NCI-H526 (cell line): ENCODE measurements around the gene COG4.

Experiments used
- DNase-seq, 2 experiments: peaks; one replicate each; lab custom pipeline; 2025; lab: John Stamatoyannopoulos, UW

The COG4 gene

DNA sequence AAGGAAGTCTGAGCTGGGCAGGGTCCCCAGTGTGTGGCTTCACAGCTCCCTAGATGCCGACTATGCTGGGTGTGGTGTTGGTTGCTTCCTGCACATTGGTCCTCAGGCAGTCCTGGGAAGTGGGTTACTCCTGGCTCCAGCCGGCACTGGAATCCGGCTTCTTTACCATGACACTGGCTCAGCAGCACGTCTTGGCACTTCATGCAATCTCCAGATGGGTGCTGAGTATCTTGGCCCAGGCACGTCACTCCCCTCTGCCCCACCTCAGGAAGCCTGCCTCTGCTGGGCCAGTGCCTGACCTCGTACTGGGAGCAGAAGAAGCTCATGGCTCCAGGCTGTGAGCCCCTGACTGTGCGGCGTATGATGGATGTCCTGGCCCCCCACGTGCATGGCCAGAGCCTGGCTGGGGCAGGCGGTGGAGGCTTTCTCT, 44.4 kb downstream of the COG4 start:
- DNase-seq, result no peak

DNA sequence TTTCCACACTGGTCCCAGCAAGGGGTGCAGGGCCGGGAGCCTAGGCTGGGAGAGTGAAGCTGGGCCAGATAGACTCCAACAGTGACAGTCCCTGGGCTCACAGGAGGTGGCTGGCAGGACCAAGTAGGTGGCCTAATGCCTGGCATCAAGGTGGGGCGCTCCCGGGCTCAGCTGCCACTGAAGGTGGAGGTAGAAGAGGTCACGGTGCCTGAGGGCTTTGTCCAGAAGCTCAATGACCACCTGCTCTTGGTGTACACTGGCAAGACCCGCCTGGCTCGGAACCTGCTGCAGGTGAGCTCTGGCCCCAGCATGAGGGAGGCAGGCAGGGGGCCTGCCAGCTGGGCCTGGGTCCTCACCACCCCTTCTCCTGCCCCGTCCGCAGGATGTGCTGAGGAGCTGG, 45.2 kb downstream of the COG4 start:
- DNase-seq, result no peak

DNA sequence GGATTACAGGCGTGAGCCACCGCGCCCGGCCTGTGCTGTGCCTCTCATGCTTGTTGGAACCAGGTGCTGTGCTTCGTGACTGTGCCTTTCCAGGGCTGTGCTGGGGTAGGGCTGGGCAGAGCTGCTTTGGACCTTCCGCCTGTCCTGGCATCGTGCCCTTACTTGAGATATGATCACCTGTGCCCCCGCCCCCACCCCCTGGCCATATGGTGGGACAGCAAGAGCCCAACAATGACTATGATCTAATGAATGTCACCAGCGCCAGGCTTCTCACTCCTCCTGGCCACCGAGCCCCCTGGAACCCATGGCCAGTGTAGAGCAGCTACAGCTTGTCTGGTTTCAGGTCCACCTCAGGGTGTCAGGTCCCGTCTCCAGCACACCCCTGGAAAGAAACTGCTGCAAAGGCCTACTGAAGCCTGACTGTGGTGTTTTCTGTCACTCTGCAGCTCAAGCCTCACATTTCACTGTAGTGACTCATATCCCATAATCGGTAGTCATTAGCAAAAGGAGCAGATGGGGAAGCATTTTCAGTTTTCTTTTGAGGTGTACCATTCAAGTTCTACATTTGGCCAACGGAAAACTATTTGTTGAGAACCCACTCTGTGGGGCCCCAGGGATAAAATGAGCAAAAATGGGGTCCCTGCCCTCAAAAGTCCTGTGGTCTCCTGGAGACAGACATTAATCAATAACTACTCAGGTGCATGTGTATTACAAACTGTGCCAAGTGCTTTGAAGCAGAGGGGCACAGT, 46.9 kb downstream of the COG4 start:
- DNase-seq, result no peak

DNA sequence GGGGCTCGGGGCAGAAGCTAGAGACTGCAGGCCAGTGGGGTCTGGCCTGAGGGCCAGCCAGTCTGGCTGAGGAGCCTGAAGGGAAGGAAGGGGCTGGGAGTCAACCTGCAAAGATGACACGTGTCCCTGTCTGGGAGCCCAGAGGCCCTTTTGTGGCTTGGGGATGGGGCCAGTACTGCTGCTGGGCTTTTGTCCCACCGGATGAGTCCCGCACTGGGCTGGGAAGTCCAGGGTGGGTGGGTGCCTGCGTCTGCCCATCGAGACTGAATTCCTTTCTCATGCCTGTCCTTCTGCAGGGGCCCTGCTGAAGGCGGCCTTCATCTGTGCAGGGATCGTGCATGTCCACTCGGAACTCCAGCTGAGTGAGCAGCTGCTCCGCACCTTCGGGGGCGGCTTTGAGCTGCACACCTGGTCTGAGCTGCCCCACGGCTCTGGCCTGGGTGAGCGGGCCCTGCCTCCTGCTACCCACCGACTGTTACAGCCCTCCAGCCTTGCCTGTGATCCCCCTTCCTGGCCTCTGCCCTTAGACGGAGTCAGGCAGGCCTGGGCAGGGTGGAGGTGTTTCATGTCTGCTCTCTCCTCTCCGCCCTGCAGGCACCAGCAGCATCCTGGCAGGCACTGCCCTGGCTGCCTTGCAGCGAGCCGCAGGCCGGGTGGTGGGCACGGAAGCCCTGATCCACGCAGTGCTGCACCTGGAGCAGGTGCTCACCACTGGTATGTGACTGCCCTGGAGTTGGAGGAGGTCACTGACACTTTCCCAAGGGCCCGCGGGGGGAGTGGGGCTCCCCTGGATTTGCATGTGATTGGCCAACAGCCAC, 48.1 kb downstream of the COG4 start:
- DNase-seq, result no peak

DNA sequence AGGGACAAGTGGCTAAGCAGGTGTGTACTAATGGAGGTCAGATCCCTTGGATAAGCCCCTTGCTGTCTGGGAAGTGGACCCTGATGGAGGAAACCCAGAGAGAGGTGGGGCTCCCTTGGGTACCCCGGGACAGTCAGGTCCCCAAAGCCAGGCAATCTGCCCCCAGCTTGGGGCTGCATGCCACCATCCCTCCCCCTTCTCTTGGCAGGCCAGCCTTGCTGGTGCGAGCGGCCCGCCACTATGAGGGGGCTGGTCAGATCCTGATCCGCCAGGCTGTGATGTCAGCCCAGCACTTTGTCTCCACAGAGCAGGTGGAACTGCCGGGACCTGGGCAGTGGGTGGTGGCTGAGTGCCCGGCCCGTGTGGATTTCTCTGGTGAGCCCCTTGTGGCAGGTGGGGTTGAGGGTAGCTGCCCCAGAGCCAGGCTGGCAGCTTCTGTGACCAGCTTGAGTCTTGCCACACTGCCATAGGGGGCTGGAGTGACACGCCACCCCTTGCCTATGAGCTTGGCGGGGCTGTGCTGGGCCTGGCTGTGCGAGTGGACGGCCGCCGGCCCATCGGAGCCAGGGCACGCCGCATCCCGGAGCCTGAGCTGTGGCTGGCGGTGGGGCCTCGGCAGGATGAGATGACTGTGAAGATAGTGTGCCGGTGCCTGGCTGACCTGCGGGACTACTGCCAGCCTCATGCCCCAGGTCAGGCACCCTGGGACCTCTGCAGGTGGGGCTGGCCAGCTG, 48.9 kb downstream of the COG4 start:
- no peak for DNase-seq

DNA sequence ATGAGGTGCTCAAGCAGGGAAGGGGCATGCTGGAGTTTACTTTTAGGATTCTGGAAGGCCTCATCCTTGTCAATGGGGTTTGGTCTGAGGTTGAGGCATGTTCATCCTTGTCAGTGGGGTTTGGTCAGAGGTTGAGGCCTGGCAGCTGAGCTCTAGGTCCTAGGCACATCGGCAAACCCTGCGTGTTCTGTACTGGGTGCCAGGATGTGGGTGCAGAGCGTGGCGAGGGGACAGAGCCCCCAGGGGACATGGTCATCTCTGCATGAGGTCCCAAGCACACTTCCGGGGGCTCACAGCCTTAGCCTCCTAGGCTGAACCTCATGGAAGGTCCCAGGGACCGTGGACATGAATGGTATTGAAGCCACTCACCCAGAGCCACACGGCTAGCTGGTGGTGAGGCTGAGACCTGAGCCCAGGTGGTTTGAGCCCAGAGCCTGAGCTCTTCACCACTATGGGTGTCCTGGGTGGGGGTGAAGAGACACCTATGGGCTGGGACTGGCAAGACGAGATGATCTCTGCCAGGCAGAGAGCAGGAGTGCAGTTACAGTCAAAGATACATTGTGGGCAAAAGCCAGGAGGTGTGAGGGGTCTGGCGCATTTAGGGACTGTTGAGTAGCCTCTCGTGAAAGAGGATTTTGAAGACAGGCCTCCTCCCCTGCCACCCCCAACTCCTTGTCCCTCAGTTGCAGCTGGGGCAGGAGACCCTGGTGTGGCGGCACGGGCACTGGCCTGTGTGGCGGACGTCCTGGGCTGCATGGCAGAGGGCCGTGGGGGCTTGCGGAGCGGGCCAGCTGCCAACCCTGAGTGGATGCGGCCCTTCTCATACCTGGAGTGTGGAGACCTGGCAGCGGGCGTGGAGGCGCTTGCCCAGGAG, 49.7 kb downstream of the COG4 start:
- DNase-seq, result no peak

DNA sequence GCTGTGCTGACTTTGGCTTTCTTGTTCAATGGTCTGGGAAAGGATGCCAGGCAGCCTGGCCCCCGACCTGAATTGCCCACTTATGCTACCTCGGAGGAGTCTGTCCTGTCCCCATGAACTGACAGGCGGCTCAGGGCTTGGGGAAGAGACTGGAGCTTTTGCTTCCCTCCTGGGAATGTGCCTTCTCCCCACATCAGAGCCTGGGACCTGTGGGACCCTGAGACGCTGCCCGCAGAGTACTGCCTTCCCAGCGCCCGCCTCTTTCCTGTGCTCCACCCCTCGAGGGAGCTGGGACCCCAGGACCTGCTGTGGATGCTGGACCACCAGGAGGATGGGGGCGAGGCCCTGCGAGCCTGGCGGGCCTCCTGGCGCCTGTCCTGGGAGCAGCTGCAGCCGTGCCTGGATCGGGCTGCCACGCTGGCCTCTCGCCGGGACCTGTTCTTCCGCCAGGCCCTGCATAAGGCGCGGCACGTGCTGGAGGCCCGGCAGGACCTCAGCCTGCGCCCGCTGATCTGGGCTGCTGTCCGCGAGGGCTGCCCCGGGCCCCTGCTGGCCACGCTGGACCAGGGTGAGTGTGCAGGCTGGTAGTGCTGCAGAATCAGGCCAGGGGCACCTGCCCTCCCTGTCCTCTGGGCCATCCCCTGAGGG, 50.4 kb downstream of the COG4 start:
- DNase-seq, result no peak

DNA sequence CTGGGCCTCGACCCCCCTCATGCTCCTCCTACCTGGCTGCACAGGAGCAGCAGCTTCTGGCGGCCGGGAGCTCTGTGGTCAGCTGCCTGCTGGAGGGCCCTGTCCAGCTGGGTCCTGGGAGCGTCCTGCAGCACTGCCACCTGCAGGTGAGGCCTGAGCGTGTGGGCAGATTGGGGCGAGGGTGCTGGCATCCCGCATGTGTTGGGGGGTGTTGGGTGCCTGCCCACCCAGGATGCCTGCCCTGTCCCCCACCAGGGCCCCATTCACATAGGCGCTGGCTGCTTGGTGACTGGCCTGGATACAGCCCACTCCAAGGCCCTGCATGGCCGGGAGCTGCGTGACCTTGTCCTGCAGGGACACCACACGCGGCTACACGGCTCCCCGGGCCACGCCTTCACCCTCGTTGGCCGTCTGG, 52.4 kb downstream of the COG4 start:
- no peak for DNase-seq

DNA sequence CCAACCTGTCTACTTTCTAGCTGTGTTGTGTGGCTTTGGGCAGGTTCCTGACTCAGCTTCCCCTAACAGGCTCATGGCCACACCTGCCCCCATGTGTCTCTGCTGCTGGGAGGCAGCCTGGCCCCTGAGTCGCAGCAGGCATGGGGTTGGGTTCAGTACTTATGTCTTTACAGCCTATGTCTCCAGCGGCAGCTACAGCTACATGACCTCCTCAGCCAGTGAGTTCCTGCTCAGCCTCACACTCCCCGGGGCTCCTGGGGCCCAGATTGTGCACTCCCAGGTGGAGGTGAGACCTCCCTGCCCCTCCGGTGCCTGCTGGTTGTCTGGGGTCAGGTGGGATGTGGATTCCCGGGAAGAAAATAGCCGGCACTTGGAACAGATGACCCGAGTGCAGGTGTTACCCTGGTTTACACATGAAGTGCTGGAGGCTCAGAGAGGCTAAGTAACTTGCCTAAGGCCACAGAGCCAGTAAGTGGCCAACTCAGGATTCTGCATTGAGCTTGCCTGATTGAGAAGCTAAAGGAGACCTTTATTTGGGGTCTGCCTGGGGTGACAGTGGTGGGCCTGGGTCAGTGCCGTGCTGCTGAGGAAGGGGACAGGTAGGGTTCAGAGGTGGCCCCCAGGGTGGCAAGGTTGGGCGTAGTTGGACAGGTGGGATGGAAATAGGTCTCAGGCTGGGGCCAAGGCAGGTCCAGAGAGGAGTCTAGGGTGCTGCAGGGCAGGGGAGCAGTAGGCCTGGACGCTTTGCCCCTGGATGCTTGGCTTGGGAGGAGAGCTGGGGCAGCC, 53.0 kb downstream of the COG4 start:
- DNase-seq, result no peak

DNA sequence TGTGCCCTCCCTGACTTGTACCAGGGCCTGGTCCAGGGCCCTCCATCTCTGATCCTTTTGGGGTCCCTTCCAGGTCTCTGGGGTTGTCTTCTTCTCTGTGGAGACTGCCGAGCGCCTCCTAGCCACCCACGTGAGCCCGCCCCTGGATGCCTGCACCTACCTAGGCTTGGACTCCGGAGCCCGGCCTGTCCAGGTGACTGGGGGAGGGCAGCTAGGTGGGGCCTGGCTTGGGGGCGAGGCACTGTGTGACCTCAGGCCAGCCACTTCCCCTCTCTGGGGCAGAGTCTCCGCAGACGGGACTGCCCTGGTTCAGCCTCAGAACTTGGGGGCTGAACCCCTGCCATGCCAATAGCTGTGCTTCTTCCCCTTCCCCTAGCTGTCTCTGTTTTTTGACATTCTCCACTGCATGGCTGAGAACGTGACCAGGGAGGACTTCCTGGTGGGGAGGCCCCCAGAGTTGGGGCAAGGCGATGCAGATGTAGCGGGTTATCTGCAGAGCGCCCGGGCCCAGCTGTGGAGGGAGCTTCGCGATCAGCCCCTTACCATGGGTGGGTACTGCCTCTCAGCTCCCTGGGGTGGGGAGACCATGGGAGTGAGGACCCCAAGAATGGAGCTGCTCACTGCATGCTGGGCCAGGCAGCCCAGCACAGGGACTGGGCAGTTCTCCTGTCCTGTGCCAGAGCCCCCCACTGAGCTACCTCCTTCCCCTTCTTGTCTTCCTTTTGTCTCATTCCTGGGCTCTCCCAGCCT, 54.4 kb downstream of the COG4 start:
- DNase-seq, result no peak

DNA sequence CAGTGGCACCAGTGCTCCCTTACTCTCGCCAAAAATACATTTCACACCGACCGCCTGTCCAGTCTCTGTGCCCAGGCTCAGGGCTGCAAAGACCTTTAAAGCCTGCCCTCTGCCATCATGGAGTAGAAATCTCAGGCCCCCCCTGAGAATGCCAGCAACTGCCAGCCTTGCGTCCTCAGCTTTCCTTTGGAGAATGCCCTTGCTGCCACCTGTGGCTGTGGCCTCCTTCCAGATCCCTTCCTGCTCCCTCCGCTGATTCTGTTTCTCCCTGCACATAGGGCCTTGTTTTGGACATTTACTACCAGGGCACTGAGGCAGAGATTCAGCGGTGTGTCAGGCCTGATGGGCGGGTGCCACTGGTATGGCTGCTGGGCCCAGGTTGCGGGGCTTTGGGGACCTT, 55.7 kb downstream of the COG4 start:
- DNase-seq, result no peak

DNA sequence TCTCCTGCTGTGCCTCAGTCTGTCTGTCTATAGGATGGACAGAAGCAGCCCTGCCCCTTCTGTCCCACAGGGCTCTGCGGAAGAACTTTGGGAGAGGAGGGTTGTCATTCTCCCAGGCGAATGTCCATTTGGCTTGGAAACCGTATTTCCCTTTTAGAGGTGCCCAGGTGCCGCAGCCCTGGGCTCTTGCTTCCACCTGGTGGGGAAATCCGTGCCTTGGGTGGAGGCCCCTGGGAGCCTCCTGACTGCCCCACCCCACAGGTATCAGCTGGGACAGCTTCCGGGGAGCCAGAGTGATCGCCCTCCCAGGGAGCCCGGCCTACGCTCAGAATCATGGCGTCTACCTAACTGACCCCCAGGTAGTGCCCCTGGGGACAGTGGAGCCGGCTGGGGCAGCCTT, 56.2 kb downstream of the COG4 start:
- no peak for DNase-seq

DNA sequence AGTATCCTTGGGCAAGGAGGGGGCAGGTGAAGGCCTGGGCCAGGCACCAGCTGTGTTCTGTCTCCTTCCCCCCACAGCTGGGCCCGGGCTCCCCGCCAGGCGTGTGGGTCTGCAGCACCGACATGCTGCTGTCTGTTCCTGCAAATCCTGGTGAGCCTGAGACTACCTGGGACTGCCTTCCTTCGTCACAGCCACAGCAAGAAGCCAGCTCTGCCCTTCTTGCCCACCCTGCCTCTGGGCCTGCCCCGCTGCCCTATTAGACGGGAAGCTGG, 56.6 kb downstream of the COG4 start:
- DNase-seq, result no peak

DNA sequence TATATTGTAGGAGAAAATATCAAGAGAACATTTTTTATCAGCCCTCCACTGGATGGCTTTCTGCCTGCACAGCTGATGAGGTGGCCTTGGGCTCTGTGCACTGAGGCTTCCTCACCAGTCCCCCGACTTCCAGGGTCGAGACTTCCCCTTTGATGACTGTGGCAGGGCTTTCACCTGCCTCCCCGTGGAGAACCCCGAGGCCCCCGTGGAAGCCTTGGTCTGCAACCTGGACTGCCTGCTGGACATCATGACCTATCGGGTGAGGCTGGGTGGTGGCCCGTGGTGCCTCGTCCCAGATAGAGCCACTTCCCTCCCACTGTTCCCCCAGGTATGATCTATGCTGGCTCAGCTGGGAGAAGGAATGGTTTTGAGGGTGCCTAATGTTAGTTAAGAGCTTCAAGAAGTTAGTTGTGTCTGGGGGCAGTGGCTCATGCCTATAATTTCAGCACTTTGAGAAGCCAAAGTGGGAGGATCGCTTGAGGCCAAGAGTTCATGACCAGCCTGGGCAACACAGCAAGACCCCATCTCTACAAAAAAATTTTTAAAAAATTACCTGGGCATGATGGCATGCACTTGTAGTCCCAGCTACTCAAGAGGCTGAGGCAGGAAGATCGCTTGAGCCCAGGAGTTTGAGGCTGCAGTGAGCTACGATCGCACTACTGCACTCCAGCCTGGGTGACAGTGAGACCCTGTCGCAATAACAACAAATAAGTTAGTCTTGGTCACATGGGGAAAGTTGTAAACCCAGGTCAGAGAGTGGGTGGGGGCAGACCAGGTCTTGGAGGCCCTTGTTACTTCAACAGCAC, 57.2 kb downstream of the COG4 start:
- DNase-seq, result no peak

DNA sequence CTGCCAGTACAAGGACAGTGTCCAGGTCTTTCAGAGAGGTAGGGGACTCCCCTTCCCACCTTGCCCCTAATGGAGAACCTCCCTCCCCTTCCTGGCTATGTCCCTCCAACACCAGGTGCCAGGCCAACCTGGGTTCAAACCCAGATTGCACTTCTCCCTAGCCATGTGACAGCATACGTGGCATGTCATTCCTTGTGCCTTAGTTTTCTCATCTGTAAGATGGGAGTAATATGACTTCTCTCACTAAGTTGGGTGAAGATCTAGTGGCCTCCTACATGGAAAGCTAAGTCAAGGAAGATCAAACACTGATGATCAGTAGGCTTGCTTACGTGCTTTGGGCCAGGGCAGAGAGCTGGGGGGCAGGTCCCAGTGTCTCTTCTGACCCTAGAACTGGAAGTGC, 60.1 kb downstream of the COG4 start:
- no peak for DNase-seq

DNA sequence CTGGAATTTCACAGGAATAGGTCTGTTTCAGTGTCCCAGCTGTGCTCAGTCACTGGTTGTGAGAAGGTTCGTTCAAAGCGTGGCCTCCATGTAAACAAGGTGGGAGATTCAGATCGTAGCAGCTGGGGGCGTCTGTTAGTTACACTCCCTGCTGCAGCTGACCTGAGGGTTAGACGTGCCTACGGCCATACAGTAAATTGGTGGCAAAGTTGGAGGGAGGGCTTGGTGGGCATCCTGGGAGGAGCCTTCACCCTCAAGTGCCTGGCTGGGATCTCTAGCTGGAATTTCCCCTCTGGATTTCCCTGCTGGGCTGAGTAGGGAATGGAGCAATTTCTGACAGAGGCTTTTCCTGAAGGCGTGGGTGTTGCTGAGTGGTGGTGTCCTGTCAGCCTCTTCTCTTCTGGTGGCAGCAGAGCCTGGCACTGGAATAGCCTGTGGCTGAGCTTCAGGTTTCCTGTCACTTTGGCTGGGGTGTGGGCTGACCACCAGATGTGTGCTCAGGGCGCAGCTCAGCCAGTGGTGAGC, 62.6 kb downstream of the COG4 start:
- no peak for DNase-seq

DNA sequence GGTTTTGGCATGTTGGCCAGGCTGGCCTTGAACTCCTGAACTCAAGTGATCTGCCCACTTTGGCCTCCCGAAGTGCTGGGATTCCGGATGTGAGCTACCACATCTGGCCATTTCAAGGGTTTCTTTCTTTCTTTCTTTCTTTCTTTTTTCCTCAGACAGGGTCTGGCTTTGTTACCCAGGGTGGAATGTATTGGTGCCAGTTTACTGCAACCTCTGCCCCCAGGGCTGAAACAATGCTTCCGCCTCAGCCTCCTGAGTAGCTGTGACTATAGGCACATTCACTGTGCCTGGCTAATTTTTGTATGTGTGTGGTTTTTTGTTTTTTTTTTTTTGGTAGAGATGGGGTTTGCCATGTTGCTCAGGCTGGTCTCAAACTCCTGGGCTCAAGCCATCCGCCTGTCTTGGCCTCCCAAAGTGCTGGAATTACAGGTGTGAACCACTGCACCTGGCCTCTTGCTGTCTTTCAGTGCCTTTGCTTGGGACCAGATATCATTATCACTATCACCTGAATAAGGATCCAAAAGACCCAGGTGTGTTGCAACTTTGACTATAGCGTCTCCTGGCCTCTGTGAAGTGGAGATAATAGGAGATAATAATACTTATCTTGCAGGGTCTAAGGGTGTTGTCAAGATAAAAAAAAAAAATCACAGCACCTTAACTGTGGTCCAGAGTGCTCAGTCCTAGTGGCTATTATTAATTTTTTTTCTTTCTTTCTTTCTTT, 65.7 kb downstream of the COG4 start:
- no peak for DNase-seq

DNA sequence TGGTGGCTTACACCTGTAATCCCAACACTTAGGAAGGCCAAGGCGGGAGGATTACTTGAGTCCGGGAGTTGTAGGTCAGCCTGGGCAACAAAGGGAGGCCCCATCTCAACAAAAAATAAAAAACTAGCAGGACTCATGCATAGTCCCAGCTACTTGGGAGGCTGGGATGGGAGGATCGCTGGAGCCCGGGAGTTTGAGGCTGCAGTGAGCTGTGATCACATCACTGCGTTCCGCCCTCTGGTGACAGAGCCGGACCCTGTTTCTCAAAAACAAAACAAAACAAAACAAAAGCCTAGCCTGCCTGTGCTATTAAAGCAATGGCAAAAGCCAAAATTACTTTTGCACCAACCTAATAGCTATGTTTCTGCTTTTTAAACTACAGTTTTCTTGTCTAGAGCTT, 67.4 kb downstream of the COG4 start:
- no peak for DNase-seq
